ENCODE results near the gene DNM3.

The DNM3 gene

DNA sequence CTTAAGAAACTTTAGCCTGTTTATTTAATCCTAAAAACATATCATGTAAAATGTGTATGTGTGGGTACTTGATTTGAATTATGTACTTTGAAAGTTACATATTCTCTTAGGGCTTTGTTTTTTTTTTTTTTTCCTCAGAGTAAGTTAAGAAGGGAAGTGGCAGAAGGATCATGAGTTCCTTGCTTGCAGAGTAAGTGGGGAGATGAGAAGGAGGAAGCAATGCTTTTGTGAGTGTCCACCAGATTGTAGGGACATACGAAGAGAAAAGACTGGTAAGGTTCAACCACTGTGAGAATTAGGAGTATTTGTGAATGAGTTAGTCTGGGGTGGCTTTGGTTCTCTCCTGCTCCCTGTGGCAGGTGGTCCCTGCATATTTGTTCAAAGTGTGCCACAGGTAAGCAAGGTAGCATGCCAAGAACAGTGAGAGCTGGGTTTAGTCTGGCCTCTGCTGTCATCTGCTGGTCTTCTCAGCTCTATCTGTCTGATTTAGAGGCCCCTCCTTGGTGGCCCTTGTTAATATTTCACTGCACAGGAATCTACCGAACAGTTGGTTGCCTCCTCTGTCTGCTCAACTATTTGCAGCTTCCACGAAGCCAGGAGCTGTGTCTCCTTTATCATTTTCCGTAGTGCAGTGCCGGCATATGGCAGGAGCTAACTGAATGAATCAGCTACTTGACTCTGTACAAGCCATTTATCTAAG, 9.5 kb downstream of the DNM3 start:
- TF ChIP-seq, protein P1, sequence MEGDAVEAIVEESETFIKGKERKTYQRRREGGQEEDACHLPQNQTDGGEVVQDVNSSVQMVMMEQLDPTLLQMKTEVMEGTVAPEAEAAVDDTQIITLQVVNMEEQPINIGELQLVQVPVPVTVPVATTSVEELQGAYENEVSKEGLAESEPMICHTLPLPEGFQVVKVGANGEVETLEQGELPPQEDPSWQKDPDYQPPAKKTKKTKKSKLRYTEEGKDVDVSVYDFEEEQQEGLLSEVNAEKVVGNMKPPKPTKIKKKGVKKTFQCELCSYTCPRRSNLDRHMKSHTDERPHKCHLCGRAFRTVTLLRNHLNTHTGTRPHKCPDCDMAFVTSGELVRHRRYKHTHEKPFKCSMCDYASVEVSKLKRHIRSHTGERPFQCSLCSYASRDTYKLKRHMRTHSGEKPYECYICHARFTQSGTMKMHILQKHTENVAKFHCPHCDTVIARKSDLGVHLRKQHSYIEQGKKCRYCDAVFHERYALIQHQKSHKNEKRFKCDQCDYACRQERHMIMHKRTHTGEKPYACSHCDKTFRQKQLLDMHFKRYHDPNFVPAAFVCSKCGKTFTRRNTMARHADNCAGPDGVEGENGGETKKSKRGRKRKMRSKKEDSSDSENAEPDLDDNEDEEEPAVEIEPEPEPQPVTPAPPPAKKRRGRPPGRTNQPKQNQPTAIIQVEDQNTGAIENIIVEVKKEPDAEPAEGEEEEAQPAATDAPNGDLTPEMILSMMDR (IDR thresholded peaks at IDR 0.05; ENCODE audit: insufficient read depth, low read depth, low read length, missing control alignments): peak; percentile 13
- no peak for DNase-seq (ENCODE audit: low read depth)
- no peak overlapping the region for H3K4me3 ChIP-seq (ENCODE audit: low read length)

DNA sequence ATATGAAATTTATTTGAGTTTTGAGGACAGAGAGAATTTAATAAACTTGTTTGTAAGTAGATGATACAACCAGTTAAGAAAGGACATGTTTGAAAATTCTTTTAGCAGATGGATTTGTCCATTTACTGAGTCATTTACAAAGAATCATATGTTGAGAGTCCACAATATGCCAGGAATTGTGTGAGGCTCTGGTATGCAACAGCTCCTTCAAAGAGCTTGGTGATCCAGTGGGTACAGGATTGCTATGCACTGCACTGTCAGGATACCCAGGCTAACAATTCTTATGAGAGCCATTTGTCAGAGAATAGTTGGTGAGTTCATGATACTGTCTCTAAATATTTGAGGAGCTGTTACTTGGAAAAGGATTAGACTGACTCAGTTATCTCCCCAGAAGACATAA, 11.0 kb downstream of the DNM3 start:
- peak; percentile 36 for DNase-seq (ENCODE audit: low read depth)
- TF ChIP-seq, protein P1 (IDR thresholded peaks at IDR 0.05; ENCODE audit: insufficient read depth, low read depth, low read length, missing control alignments): no peak

DNA sequence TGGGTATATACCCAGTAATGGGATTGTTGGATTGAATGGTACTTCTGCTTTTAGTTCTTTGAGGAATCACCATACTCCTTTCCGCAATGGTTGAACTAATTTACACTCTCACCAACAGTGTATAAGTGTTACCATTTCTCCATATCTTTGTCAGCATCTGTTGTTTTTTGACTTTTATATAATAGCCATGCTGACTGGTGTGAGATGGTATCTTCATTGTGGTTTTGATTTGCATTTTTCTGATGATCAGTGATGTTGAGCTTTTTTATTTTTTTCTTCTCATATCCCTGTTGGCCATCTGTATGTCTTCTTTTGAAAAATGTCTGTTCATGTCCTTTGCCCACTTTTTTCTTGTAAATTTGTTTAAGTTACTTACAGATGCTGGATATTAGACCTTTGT, 14.1 kb downstream of the DNM3 start:
- H3K4me3 ChIP-seq (ENCODE audit: low read length): no peak overlapping the region
- TF ChIP-seq, protein P1 (IDR thresholded peaks at IDR 0.05; ENCODE audit: insufficient read depth, low read depth, low read length, missing control alignments): no peak
- DNase-seq (ENCODE audit: low read depth): no peak

More for the DNA sequence above, 11.0 kb downstream of the DNM3 start:
- no peak overlapping the region for H3K4me3 ChIP-seq (ENCODE audit: low read length)

DNA sequence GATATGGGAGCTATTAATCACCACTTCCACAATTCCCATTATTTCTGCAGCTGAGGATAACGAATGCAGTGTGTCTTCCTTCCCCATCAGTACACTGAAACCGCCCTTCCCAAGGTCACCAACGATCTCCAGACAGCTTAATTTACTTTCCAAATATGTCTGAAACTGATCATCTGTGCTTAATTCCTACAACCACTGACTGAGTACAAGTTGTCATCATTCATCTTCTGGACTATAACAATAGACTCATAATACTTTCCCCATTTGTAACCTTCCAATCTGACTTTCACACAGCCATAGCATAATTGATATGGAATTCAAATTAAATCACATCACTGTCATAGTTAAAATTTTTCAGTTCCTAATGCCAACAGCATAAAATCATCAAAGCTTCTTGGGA, 17.4 kb downstream of the DNM3 start:
- TF ChIP-seq, protein P1 (IDR thresholded peaks at IDR 0.05; ENCODE audit: insufficient read depth, low read depth, low read length, missing control alignments): no peak
- no peak overlapping the region for H3K4me3 ChIP-seq (ENCODE audit: low read length)
- no peak for DNase-seq (ENCODE audit: low read depth)

DNA sequence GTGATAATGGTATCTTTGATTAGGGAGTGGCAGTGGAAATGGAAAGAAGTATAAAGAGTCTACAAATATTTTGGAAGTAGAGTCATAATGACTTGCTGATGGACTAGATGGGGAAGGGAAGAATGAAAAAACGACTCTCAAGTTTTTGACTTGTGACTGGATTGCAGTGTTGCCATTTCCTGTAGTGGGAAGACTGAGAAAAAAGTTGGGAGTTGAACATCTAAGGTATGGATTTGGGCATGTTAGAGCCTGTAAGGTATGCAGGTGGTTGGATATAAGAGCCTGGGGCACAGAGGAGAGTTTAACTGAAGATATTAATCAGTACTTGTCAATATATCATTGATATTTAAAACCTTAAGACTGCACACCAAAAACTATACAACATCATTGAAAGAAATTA, 19.4 kb downstream of the DNM3 start:
- peak; percentile 70 for DNase-seq (ENCODE audit: low read depth)
- no peak overlapping the region for H3K4me3 ChIP-seq (ENCODE audit: low read length)
- TF ChIP-seq, protein P1 (IDR thresholded peaks at IDR 0.05; ENCODE audit: insufficient read depth, low read depth, low read length, missing control alignments): no peak

DNA sequence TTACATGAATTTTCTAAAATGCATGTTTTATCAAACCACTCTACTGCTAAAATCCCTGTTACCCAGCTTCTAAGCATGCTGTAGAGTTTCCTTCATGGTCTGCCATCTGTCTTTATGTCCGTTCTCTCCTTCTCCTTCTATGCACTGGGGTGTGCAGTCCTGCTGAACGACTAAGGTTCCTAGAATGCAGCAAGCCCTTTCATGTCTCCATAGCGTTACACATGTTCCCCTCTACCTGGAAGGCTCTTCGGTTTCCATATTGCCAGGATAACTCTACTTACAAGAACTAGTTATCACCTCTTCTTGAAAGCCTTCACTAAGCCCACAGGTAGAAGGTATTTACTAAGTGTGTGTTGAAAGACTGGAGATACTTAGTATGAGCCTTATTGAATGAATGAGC, 22.2 kb downstream of the DNM3 start:
- H3K4me3 ChIP-seq (ENCODE audit: low read length): no peak overlapping the region
- DNase-seq (ENCODE audit: low read depth): peak; percentile 50
- TF ChIP-seq, protein P1 (IDR thresholded peaks at IDR 0.05; ENCODE audit: insufficient read depth, low read depth, low read length, missing control alignments): no peak

DNA sequence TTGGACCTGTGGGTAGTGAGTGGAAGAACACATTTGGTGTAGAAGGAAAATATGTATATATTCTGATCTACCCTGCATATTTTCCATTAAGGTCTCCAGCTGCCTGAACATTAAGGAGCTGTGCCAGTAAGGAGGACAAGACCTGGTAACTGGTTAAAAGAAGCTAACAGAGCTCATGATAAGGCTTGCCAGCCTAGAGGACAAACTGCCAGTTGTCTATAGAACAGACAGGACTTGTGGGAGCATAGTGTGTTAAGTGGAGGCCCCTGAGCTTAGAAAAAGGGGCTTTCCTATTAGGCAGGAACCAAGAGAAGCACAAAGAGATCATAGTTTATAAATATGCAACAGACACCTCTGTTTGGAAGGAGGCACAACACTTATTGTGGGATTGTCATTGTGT, 23.0 kb downstream of the DNM3 start:
- H3K4me3 ChIP-seq (ENCODE audit: low read length): no peak overlapping the region
- TF ChIP-seq, protein P1 (IDR thresholded peaks at IDR 0.05; ENCODE audit: insufficient read depth, low read depth, low read length, missing control alignments): no peak
- no peak for DNase-seq (ENCODE audit: low read depth)

Measured in epithelial cell of esophagus (primary cell).